Neural crest cell (in vitro differentiated cells): ENCODE measurements around the gene SPACA1. TPM values are rescaled to one million over a fixed set of nuclear protein-coding genes. Genes with fewer than 3 reads are reported as not detected.

Experiments used
- DNase-seq: peaks from one replicate; pipeline ENCODE4 v3.0.0; 2021; ENCODE audit warnings: low read depth, mixed read lengths, low spot score
- H3K27ac Mint-ChIP-seq: one replicate; pipeline ENCODE4 v1.8.0; 2021; ENCODE audit warnings: mild to moderate bottlenecking, mixed read lengths; ENCODE audit not compliant: unreplicated experiment
- H3K27me3 Mint-ChIP-seq: 2 replicates; pipeline ENCODE4 v1.8.0; 2021; ENCODE audit warnings: low read depth, mild to moderate bottlenecking, mixed read lengths
- H3K36me3 Mint-ChIP-seq: 2 replicates; pipeline ENCODE4 v1.8.0; 2021; ENCODE audit warnings: low read depth, mild to moderate bottlenecking, mixed read lengths
- H3K4me1 Mint-ChIP-seq: 2 replicates; pipeline ENCODE4 v1.8.0; 2021; ENCODE audit warnings: mixed read lengths
- H3K4me3 Mint-ChIP-seq: one replicate; pipeline ENCODE4 v1.8.0; 2021; ENCODE audit warnings: mild to moderate bottlenecking, mixed read lengths
- H3K9me3 Mint-ChIP-seq: 2 replicates; pipeline ENCODE4 v1.8.0; 2021; ENCODE audit warnings: mixed read lengths
- total RNA-seq: library from RNA; stranded (reverse); gene quantifications from 2 replicates; pipeline ENCODE4 v1.2.1, GENCODE V29; 2021
- TF ChIP-seq, protein P1 (sequence below): fragments of 200-600 bp; sonication (generic); conservative IDR thresholded peaks from 2 replicates; pipeline ENCODE4 v1.5.0; 2021; ENCODE audit warnings: antibody characterized with exemption, mild to moderate bottlenecking

Gene SPACA1
- total RNA-seq, 1 donor from 2014 or later = not detected

DNA sequence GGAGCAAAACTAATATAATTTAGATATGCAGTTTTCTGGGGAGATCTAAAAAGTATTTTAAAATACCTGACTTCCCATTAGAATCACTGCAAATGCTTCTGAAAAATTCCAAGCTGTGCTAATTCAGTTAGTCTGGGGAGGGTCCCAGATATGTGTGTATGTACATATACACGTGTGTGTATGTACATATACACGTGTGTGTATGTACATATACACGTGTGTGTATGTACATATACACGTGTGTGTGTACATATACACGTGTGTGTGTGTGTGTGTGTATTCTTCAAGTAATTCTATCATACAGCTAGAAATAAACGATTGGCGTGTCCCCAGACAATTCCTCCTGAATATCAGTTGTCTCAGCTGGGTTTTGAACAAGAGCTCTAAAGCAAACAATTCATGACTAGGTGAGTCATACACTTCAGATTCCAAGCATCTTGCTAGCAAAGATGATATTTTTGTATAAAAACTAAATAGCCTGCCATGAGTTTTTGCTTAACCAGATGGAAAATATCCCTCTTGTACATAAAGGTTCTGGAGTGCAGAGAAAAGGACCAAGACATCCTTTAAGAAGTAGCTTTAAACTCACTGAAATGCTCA is 58.2 kb downstream of the SPACA1 start:
- Mint-ChIP-seq H3K4me1 (no peaks in the 10 kb centered on the region), H3K4me3 (no peak overlapping the region), H3K36me3 (no peaks in the 10 kb centered on the region), H3K27me3 (no peaks in the 10 kb centered on the region), H3K9me3 (no peaks in the 10 kb centered on the region), H3K27ac (no peak overlapping the region)
- DNase-seq = no peak
- TF ChIP-seq, protein P1, sequence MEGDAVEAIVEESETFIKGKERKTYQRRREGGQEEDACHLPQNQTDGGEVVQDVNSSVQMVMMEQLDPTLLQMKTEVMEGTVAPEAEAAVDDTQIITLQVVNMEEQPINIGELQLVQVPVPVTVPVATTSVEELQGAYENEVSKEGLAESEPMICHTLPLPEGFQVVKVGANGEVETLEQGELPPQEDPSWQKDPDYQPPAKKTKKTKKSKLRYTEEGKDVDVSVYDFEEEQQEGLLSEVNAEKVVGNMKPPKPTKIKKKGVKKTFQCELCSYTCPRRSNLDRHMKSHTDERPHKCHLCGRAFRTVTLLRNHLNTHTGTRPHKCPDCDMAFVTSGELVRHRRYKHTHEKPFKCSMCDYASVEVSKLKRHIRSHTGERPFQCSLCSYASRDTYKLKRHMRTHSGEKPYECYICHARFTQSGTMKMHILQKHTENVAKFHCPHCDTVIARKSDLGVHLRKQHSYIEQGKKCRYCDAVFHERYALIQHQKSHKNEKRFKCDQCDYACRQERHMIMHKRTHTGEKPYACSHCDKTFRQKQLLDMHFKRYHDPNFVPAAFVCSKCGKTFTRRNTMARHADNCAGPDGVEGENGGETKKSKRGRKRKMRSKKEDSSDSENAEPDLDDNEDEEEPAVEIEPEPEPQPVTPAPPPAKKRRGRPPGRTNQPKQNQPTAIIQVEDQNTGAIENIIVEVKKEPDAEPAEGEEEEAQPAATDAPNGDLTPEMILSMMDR = no peak

DNA sequence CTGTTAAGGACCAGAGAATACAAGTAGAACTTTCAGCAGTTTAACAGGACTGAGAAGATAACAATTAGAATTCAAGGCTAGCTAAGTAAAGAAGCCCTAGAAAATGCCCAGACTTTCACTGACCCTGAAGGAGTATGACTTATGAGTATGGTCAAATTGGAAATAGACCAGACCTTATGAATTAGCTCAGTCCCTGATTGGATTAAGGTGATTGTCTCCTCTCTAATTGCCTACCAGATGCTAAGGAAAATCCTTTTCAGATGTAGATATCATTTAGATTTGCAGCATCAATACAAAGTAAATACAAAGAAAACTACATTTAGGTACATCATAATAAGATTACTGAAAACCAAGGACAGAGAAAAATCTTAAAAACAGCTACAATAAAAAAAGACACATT is 59.6 kb downstream of the SPACA1 start:
- DNase-seq = no peak
- Mint-ChIP-seq H3K4me3 (no peak overlapping the region), H3K27me3 (peaks cover 12% of the 10 kb centered on the region), H3K36me3 (no peaks in the 10 kb centered on the region), H3K27ac (no peak overlapping the region), H3K9me3 (no peaks in the 10 kb centered on the region), H3K4me1 (no peaks in the 10 kb centered on the region)
- TF ChIP-seq, protein P1 = no peak

DNA sequence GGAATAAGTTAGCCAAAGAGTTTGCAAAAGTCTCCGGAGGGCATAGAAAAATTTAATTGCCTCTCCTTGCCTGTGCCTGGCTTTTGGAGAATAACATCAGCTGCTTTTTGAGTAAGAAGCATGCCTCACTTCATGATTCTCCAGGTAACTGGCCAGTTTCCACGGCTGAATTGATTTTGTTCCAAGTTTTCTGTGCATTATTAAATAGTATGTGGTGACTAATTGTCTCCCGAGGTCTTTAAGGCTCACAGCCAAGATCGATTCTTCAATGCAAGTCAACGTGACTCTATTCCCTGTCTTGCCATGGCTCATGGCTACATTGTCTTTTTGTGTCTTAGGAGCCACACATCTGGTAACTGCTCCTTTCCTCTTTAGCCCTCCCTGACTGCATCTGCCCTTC is 64.3 kb downstream of the SPACA1 start:
- no peak overlapping the region for H3K27ac Mint-ChIP-seq
- H3K4me3 Mint-ChIP-seq = no peak overlapping the region
- no peaks in the 10 kb centered on the region for H3K36me3 Mint-ChIP-seq
- no peaks in the 10 kb centered on the region for H3K4me1 Mint-ChIP-seq
- peaks cover 16% of the 10 kb centered on the region for H3K27me3 Mint-ChIP-seq
- no peak for DNase-seq
- H3K9me3 Mint-ChIP-seq = no peaks in the 10 kb centered on the region
- TF ChIP-seq, protein P1 = no peak

DNA sequence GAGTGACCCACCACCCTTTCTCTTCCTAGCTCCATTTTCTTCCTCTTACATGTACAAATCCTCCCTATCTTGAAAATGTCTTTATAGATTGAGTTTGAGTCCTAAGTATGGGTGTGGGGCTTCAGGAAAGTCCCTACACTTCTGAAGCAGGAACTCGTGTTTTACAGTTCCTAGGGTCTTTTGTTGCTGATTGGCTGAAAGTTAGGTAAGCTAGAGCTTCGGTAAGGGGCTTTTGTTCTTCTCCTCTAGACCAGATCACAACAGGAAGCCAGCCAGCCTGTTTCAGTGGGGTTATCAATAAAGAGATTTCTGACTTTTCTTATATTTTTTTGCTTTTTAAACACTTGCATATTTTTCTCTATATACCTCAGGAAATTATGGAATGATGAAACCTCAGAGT is 67.2 kb downstream of the SPACA1 start:
- Mint-ChIP-seq H3K36me3 (no peaks in the 10 kb centered on the region), H3K4me3 (no peak overlapping the region), H3K4me1 (peaks cover under 1% of the 10 kb centered on the region), H3K27me3 (peaks cover 16% of the 10 kb centered on the region), H3K9me3 (no peaks in the 10 kb centered on the region), H3K27ac (no peak overlapping the region)
- TF ChIP-seq, protein P1 = no peak
- DNase-seq = no peak

DNA sequence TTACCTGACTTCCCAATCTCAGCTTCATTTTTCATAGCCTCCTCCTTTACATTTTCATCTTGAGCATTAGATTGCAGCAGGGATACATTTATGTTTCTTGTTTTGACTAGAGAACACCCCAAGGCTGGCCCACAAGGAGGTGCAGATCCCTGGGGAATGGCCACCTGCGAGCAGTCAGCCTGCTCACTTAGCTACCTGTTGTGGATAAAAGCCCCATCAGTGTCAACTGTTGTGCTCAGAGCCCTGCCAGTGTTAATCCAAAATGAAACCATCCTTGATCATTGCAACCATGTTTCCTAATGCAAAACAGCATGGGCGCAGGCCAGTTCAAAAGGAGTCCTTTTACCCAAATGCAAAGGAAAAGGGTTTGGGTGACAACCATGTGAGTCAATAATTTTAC is 67.7 kb downstream of the SPACA1 start:
- no peak overlapping the region for H3K27ac Mint-ChIP-seq
- DNase-seq = no peak
- H3K9me3 Mint-ChIP-seq = no peaks in the 10 kb centered on the region
- H3K27me3 Mint-ChIP-seq = peaks cover 16% of the 10 kb centered on the region
- H3K4me1 Mint-ChIP-seq = peaks cover 5% of the 10 kb centered on the region
- TF ChIP-seq, protein P1 = no peak
- no peak overlapping the region for H3K4me3 Mint-ChIP-seq
- H3K36me3 Mint-ChIP-seq = no peaks in the 10 kb centered on the region
